WTC11 (cell line): Measurements from ENCODE around the gene ANO1. TPM values are rescaled to one million over a fixed set of nuclear protein-coding genes. Genes with fewer than 3 reads are reported as not detected.

Experiments
- ATAC-seq: fragments of 200-7000 bp; cut with Tn5 transposase; 2 replicates; pipeline ENCODE4 v1.10.0; 2021; ENCODE audit warnings: mild to moderate bottlenecking, moderate library complexity
- CTCF ChIA-PET: fragments of 300-600 bp; sonication (Branson Sonifier 250); formaldehyde crosslinking; loops from one replicate; lab custom pipeline; 2021; ENCODE audit warnings: antibody characterized with exemption; lab: Charles Lee
- POLR2A ChIA-PET: fragments of 350-600 bp; sonication (Branson Sonifier 250); formaldehyde crosslinking; loops from one replicate; lab custom pipeline; 2021; ENCODE audit warnings: antibody characterized with exemption; lab: Charles Lee
- DNase-seq: peaks from one replicate; pipeline ENCODE4 v3.0.0; 2021; ENCODE audit warnings: low spot score
- H3K27ac Mint-ChIP-seq: 2 replicates; pipeline ENCODE4 v1.8.0; 2021; ENCODE audit warnings: mixed read lengths
- H3K27me3 Mint-ChIP-seq: 2 replicates; pipeline ENCODE4 v1.8.0; 2021; ENCODE audit warnings: low read depth, mild to moderate bottlenecking, moderate library complexity, mixed read lengths
- H3K36me3 Mint-ChIP-seq: 2 replicates; pipeline ENCODE4 v1.8.0; 2021; ENCODE audit warnings: mixed read lengths
- H3K4me1 Mint-ChIP-seq: 2 replicates; pipeline ENCODE4 v1.8.0; 2022; ENCODE audit warnings: mixed read lengths
- H3K4me3 Mint-ChIP-seq: 2 replicates; pipeline ENCODE4 v1.8.0; 2021; ENCODE audit warnings: mild to moderate bottlenecking, moderate library complexity, mixed read lengths
- H3K9me3 Mint-ChIP-seq: 2 replicates; pipeline ENCODE4 v1.8.0; 2021; ENCODE audit warnings: mixed read lengths
- AFF4 ChIP-seq: sonication (generic); formaldehyde crosslinking; IDR thresholded peaks from 2 replicates; pipeline ENCODE4 v1.8.1; 2023; ENCODE audit warnings: mild to moderate bottlenecking, missing genetic modification reagents, borderline replicate concordance
- ATF1 ChIP-seq: sonication (generic); formaldehyde crosslinking; IDR thresholded peaks from 2 replicates; pipeline ENCODE4 v1.8.1; 2023; ENCODE audit warnings: mild to moderate bottlenecking, moderate library complexity, missing genetic modification reagents
- ATF2 ChIP-seq: sonication (generic); formaldehyde crosslinking; IDR thresholded peaks from 2 replicates; pipeline ENCODE4 v1.8.1; 2022; ENCODE audit warnings: low read depth, missing genetic modification reagents, borderline replicate concordance
- ATF6 ChIP-seq: sonication (generic); formaldehyde crosslinking; IDR thresholded peaks from 2 replicates; pipeline ENCODE4 v1.8.1; 2023; ENCODE audit warnings: mild to moderate bottlenecking, missing genetic modification reagents
- EMX1 ChIP-seq: fragments of 250-450 bp; sonication (Bioruptor Pico); IDR thresholded peaks from 2 replicates; pipeline ENCODE4 v1.8.0; 2021; ENCODE audit warnings: mild to moderate bottlenecking
- FOXJ3 ChIP-seq: sonication (generic); formaldehyde crosslinking; IDR thresholded peaks from 2 replicates; pipeline ENCODE4 v1.9.0; 2021; ENCODE audit warnings: missing genetic modification reagents, mild to moderate bottlenecking, borderline replicate concordance
- NR1H2 ChIP-seq: sonication (generic); formaldehyde crosslinking; IDR thresholded peaks from 2 replicates; pipeline ENCODE4 v1.9.0; 2021; ENCODE audit warnings: mild to moderate bottlenecking, moderate library complexity, missing genetic modification reagents
- NR2C2 ChIP-seq: sonication (generic); formaldehyde crosslinking; IDR thresholded peaks from 2 replicates; pipeline ENCODE4 v1.8.0; 2022; ENCODE audit warnings: mild to moderate bottlenecking, missing genetic modification reagents
- OVOL2 ChIP-seq: fragments of 250-450 bp; sonication (Bioruptor Pico); IDR thresholded peaks from 2 replicates; pipeline ENCODE4 v1.9.0; 2021; ENCODE audit warnings: mild to moderate bottlenecking, borderline replicate concordance
- SMAD3 ChIP-seq: sonication (generic); formaldehyde crosslinking; IDR thresholded peaks from 2 replicates; pipeline ENCODE4 v1.8.0; 2022; ENCODE audit warnings: missing genetic modification reagents, mild to moderate bottlenecking, borderline replicate concordance
- ZNF263 ChIP-seq: sonication (generic); formaldehyde crosslinking; IDR thresholded peaks from 2 replicates; pipeline ENCODE4 v1.8.1; 2022; ENCODE audit warnings: low read depth, mild to moderate bottlenecking, moderate library complexity, missing genetic modification reagents
- ZNF425 ChIP-seq: fragments of 250-450 bp; sonication (Bioruptor Pico); conservative IDR thresholded peaks from 2 replicates; pipeline ENCODE4 v1.9.0; 2021; ENCODE audit warnings: mild to moderate bottlenecking
- ZNF532 ChIP-seq: fragments of 250-450 bp; sonication (Bioruptor Pico); IDR thresholded peaks from 2 replicates; pipeline ENCODE4 v1.9.0; 2021; ENCODE audit warnings: mild to moderate bottlenecking, borderline replicate concordance
- total RNA-seq: library from RNA; stranded (reverse); gene quantifications from 3 replicates; pipeline ENCODE4 v1.2.3, GENCODE V29; 2021

Gene ANO1
- total RNA-seq, 1 experiment from 2014 or later = 4.1 TPM

- TF ChIP-seq ZNF425 (CRISPR knock-in tag) = no peak
- TF ChIP-seq, all 79 proteins: peak for 0
Measured at GRCh38 chr11:70109903-70110302, 31.8 kb downstream of the ANO1 start (continued).

GRCh38 chr11:70110538-70111055 lies 32.5 kb downstream of the ANO1 start:
- DNase-seq (no peak), ATAC-seq (no peak)
- CTCF ChIA-PET = interaction anchor here (1.0 to 1.9 kb wide), 3 partner anchors 28 to 218 kb away, joined by 3 to 5 read pairs (median 3); no protein-coding TSS in a partner anchor
- POLR2A ChIA-PET = no interaction called here
- Mint-ChIP-seq H3K4me1 (peaks cover 15% of the 10 kb centered on the region), H3K9me3 (no peaks in the 10 kb centered on the region), H3K27me3 (no peaks in the 10 kb centered on the region), H3K27ac (0 out of 2 replicates have a peak overlapping the region, but pooled peaks have one; percentile 23), H3K36me3 (no peaks in the 10 kb centered on the region), H3K4me3 (no peak overlapping the region)
- TF ChIP-seq ATF1 (CRISPR knock-in tag) (no peak), FOXJ3 (CRISPR knock-in tag) (no peak), NR2C2 (no peak), ZNF263 (CRISPR knock-in tag) (no peak), ATF2 (CRISPR knock-in tag) (no peak)

- H3K36me3 Mint-ChIP-seq = no peaks in the 10 kb centered on the region
- no peak overlapping the region for H3K4me3 Mint-ChIP-seq
- no peaks in the 10 kb centered on the region for H3K27me3 Mint-ChIP-seq
- H3K4me1 Mint-ChIP-seq = peaks cover 11% of the 10 kb centered on the region
- DNase-seq = peak; percentile 33
- ChIA-PET CTCF (interaction anchor here (0.8 to 1.9 kb wide), 7 partner anchors 9 to 219 kb away, joined by 3 to 5 read pairs (median 3); no protein-coding TSS in a partner anchor), POLR2A (no interaction called here)
- no peak overlapping the region; the same call in none of the 2 replicates for H3K27ac Mint-ChIP-seq
- TF ChIP-seq NR1H2 (CRISPR knock-in tag) (no peak), AFF4 (no peak), OVOL2 (no peak), ATF6 (no peak), EMX1 (CRISPR knock-in tag) (no peak), ZNF532 (CRISPR knock-in tag) (no peak), SMAD3 (CRISPR knock-in tag) (no peak)
- peak; percentile 43 for ATAC-seq
- H3K9me3 Mint-ChIP-seq = no peaks in the 10 kb centered on the region
Measured at GRCh38 chr11:70111269-70112016, 33.3 kb downstream of the ANO1 start.
